ENCODE results near the gene MDP1.
"Not testable (repeated sequence)": the region's sequence is repeated elsewhere in the genome, so short reads cannot be mapped to it uniquely, and the experiment has no call there.

MDP1 gene

GRCh38 chr14:24231263-24232120 is 15.6 kb upstream of the MDP1 start:
- DNase-seq (ENCODE audit: low read depth in 2 of 2): no peak

- DNase-seq (ENCODE audit: low read depth in 2 of 2): no peak
Measured at GRCh38 chr14:24228902-24229301, 13.0 kb upstream of the MDP1 start.

GRCh38 chr14:24226473-24226872 is 10.6 kb upstream of the MDP1 start:
- no peak for DNase-seq (ENCODE audit: low read depth in 2 of 2)

GRCh38 chr14:24224618-24225071 is 8.8 kb upstream of the MDP1 start:
- DNase-seq (ENCODE audit: low read depth in 2 of 2): no peak

- DNase-seq (ENCODE audit: low read depth in 2 of 2): not testable (repeated sequence)
Measured at GRCh38 chr14:24222987-24223386, 7.1 kb upstream of the MDP1 start.

GRCh38 chr14:24219521-24219920 is 3.7 kb upstream of the MDP1 start:
- no peak for DNase-seq (ENCODE audit: low read depth in 2 of 2)

GRCh38 chr14:24219080-24219479 is 3.2 kb upstream of the MDP1 start:
- no peak for DNase-seq (ENCODE audit: low read depth in 2 of 2)

GRCh38 chr14:24216876-24217275 is 1.0 kb upstream of the MDP1 start:
- not testable (repeated sequence) for DNase-seq (ENCODE audit: low read depth in 2 of 2)

GRCh38 chr14:24216345-24216699 is 456 bp upstream of the MDP1 start:
- DNase-seq (ENCODE audit: low read depth in 2 of 2): no peak

GRCh38 chr14:24213866-24214662 is 1.8 kb downstream of the MDP1 start:
- no peak for DNase-seq (ENCODE audit: low read depth in 2 of 2)

- peak; percentile 89 to 90 for DNase-seq (ENCODE audit: low read depth in 2 of 2)
Measured at GRCh38 chr14:24212924-24213865, 2.7 kb downstream of the MDP1 start, which contains the start of gene CHMP4A. TSS of gene CHMP4A (minus strand) at chr14:24213488. CDS start at chr14:24213439, 49 bp downstream.

- no peak for DNase-seq (ENCODE audit: low read depth in 2 of 2)
Measured at GRCh38 chr14:24211311-24211710, 4.6 kb downstream of the MDP1 start.

GRCh38 chr14:24207625-24208024 is 8.2 kb downstream of the MDP1 start:
- no peak for DNase-seq (ENCODE audit: low read depth in 2 of 2)

- DNase-seq (ENCODE audit: low read depth in 2 of 2): no peak
Measured at GRCh38 chr14:24207104-24207551, 8.7 kb downstream of the MDP1 start.

GRCh38 chr14:24206260-24207103 is 9.4 kb downstream of the MDP1 start:
- DNase-seq (ENCODE audit: low read depth in 2 of 2): no peak

- DNase-seq (ENCODE audit: low read depth in 2 of 2): no peak
Measured at GRCh38 chr14:24204163-24205146, 11.4 kb downstream of the MDP1 start.

- DNase-seq (ENCODE audit: low read depth in 2 of 2): not testable (repeated sequence)
Measured at GRCh38 chr14:24203249-24203886, 12.5 kb downstream of the MDP1 start.

GRCh38 chr14:24202538-24202937 is 13.3 kb downstream of the MDP1 start:
- not testable (repeated sequence) for DNase-seq (ENCODE audit: low read depth in 2 of 2)
